ENCODE measurements around the gene VAMP7. TPM values are rescaled to one million over a fixed set of nuclear protein-coding genes. Genes with fewer than 3 reads are reported as not detected.

VAMP7 gene
- polyA plus RNA-seq, 1 donor (not counting 4 experiments of a cell fraction or from before 2014, with no cell fraction given) = 41.5 TPM

DNA sequence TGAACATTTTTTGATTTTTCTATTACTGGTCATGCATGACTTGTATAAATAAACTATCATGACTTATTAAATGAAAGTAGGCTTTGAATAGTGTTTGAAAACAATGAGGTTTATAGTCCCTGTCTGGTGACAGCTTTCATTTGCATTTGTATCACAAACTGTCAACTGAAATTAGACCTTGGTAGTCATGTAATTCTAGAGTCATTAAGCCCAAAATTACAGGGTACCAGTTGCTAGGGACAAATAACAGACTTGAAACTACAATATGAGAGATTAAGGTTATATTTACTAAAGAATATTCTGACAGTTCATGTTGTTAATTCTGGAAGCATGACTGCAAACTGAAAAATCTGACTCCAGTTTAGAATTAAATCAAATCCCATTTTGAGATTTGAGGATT lies 9.2 kb upstream of the VAMP7 start:
- no peak overlapping the region for H3K4me2 ChIP-seq (ENCODE audit: control insufficient read depth, extremely low read depth, insufficient read depth, low read depth, low read length)
- DNase-seq (ENCODE audit: low read depth, low spot score) (no peak), FAIRE-seq (no peak)
- no peaks in the 10 kb centered on the region for H4K20me1 ChIP-seq (ENCODE audit: control insufficient read depth, extremely low read depth, insufficient read depth, low read length)
- no peaks in the 10 kb centered on the region for H3K36me3 ChIP-seq (ENCODE audit: control insufficient read depth in 2 of 2, extremely low read depth in 1 of 2, insufficient read depth in 2 of 2, low read length in 2 of 2)
- H2AFZ ChIP-seq (ENCODE audit: control insufficient read depth, low read length) = no peak overlapping the region
- H3K9me3 ChIP-seq (ENCODE audit: control insufficient read depth, low read depth, low read length) = peaks cover 2% of the 10 kb centered on the region
- peaks cover 7% of the 10 kb centered on the region for H3K27me3 ChIP-seq (ENCODE audit: control insufficient read depth, extremely low read depth, insufficient read depth, low read length)
- no peak for TF ChIP-seq EZH2 (IDR thresholded peaks at IDR 0.05; ENCODE audit: low read length)
- TF ChIP-seq, protein P1, sequence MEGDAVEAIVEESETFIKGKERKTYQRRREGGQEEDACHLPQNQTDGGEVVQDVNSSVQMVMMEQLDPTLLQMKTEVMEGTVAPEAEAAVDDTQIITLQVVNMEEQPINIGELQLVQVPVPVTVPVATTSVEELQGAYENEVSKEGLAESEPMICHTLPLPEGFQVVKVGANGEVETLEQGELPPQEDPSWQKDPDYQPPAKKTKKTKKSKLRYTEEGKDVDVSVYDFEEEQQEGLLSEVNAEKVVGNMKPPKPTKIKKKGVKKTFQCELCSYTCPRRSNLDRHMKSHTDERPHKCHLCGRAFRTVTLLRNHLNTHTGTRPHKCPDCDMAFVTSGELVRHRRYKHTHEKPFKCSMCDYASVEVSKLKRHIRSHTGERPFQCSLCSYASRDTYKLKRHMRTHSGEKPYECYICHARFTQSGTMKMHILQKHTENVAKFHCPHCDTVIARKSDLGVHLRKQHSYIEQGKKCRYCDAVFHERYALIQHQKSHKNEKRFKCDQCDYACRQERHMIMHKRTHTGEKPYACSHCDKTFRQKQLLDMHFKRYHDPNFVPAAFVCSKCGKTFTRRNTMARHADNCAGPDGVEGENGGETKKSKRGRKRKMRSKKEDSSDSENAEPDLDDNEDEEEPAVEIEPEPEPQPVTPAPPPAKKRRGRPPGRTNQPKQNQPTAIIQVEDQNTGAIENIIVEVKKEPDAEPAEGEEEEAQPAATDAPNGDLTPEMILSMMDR (optimal IDR thresholded peaks at IDR 0.05 in 1 of 3, IDR thresholded peaks at IDR 0.05 in 1 of 3, conservative IDR thresholded peaks at IDR 0.05 in 1 of 3; ENCODE audit: extremely low read depth in 1 of 3, insufficient read depth in 2 of 3, low read length in 3 of 3) = no peak
- dilution Hi-C loops (cut with MboI; ENCODE audit: extremely low pct_ligation_motif_present, low sequenced_read_pairs) = no loop called here
- no peak overlapping the region for H3K27ac ChIP-seq (ENCODE audit: control insufficient read depth, insufficient read depth, low read length)
- no peaks in the 10 kb centered on the region for H3K4me1 ChIP-seq (ENCODE audit: control insufficient read depth, extremely low read depth, insufficient read depth, low read length)
- H3K4me3 ChIP-seq (ENCODE audit: control insufficient read depth in 2 of 3, extremely low read depth in 1 of 3, insufficient read depth in 2 of 3, low read depth in 1 of 3, low read length in 3 of 3) = no peak overlapping the region
- no peaks in the 10 kb centered on the region for H3K79me2 ChIP-seq (ENCODE audit: control insufficient read depth, insufficient read depth, low read length)
- H3K9ac ChIP-seq (ENCODE audit: control insufficient read depth, extremely low read depth, insufficient read depth, low read length) = no peak overlapping the region
- no peaks in the 10 kb centered on the region for H3K9me1 ChIP-seq (ENCODE audit: control insufficient read depth, extremely low read depth, insufficient read depth, low read length)

DNA sequence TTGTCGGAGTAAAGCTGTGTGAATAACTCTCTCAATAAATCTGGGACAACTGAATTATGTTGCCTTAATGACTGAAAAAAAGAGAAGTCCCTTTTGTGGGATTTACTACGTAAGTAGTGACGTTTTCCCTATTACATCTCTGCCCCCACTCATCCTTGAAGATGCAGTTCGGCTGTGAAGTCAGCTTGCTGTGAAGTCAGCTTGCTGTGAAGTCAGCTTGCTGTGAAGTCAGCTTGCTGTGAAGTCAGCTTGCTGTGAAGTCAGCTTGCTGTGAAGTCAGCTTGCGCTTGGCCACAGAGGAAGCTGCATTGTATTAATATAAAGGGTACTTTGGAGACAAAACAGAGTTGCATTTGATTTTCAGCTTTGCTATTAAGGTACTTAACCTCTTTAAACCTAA lies 8.0 kb upstream of the VAMP7 start:
- DNase-seq (ENCODE audit: low read depth, low spot score) (no peak), FAIRE-seq (no peak)
- no peak overlapping the region for H3K9ac ChIP-seq (ENCODE audit: control insufficient read depth, extremely low read depth, insufficient read depth, low read length)
- no peaks in the 10 kb centered on the region for H3K9me1 ChIP-seq (ENCODE audit: control insufficient read depth, extremely low read depth, insufficient read depth, low read length)
- no peaks in the 10 kb centered on the region for H3K79me2 ChIP-seq (ENCODE audit: control insufficient read depth, insufficient read depth, low read length)
- no peak for TF ChIP-seq EZH2 (IDR thresholded peaks at IDR 0.05; ENCODE audit: low read length)
- TF ChIP-seq, protein P1 (optimal IDR thresholded peaks at IDR 0.05 in 1 of 3, IDR thresholded peaks at IDR 0.05 in 1 of 3, conservative IDR thresholded peaks at IDR 0.05 in 1 of 3; ENCODE audit: extremely low read depth in 1 of 3, insufficient read depth in 2 of 3, low read length in 3 of 3) = no peak
- H2AFZ ChIP-seq (ENCODE audit: control insufficient read depth, low read length) = no peak overlapping the region
- H3K9me3 ChIP-seq (ENCODE audit: control insufficient read depth, low read depth, low read length) = no peaks in the 10 kb centered on the region
- no peak overlapping the region for H3K27ac ChIP-seq (ENCODE audit: control insufficient read depth, insufficient read depth, low read length)
- H4K20me1 ChIP-seq (ENCODE audit: control insufficient read depth, extremely low read depth, insufficient read depth, low read length) = no peaks in the 10 kb centered on the region
- peaks cover 7% of the 10 kb centered on the region for H3K27me3 ChIP-seq (ENCODE audit: control insufficient read depth, extremely low read depth, insufficient read depth, low read length)
- no peak overlapping the region for H3K4me3 ChIP-seq (ENCODE audit: control insufficient read depth in 2 of 3, extremely low read depth in 1 of 3, insufficient read depth in 2 of 3, low read depth in 1 of 3, low read length in 3 of 3)
- no peaks in the 10 kb centered on the region for H3K4me1 ChIP-seq (ENCODE audit: control insufficient read depth, extremely low read depth, insufficient read depth, low read length)
- dilution Hi-C loops (cut with MboI; ENCODE audit: extremely low pct_ligation_motif_present, low sequenced_read_pairs) = no loop called here
- H3K4me2 ChIP-seq (ENCODE audit: control insufficient read depth, extremely low read depth, insufficient read depth, low read depth, low read length) = no peak overlapping the region
- H3K36me3 ChIP-seq (ENCODE audit: control insufficient read depth in 2 of 2, extremely low read depth in 1 of 2, insufficient read depth in 2 of 2, low read length in 2 of 2) = no peaks in the 10 kb centered on the region

Data from keratinocyte (primary cell).